ENCODE results near the gene LY6G5B. TPM values are rescaled to one million over a fixed set of nuclear protein-coding genes. Genes with fewer than 3 reads are reported as not detected.

The LY6G5B gene
- total RNA-seq, 4 donors from 2014 or later = 0.19 to 2.7 (median 0.60) TPM; not detected in 1

DNA sequence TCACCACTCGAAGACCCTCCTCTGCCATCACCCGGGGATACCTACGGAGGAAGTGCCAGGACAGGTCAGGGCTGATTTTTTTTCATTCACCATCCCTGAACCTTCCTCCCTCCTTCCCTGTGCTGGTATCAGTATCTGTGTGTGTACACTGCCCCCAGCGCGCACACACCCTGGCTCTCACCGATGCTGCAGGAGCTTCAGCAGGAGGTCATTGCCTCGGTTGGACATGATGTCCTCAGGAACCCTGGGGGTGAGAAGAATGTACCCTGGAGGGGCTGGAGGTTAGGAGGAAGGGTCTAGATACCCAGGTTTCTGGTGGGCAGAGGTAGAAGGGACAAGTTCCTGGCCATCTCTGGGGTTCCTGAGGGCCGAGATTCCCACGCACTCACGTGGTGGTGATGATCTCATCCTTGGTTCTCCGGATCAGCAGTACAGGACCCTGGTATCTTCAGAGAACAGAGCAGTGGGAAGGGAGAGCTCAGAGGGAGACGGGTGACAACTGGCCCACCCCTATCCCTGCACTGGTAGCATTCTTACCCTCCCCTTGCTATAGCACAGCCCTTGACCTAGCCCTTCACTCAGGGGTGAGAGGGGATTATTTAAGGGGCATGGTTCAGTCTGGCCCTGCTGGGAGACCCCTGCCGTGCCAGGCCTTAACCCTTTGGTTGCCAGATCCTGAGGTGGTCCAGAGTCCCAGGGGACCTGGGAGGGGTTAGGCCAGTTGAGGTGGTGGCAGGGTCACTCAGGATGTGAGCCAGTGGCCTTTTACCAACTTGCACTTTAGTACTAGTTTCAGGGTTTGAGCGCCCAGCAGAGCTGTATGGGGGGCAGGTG is 18.3 kb downstream of the LY6G5B start:
- no peak for ATAC-seq
- intact Hi-C loops (cut with DNase I; ENCODE audit: low total_unique reads) = no loop called here
- in situ Hi-C loops (cut with MboI; ENCODE audit: low sequenced_read_pairs in 4 of 4) = loop anchor here in 2 of 4 donors (5.0 to 25.0 kb wide), 3 partner anchors 84 to 274 kb away; partner anchors contain the start of genes DXO (in 1 of the 2), NELFE (in 1 of the 2) and SKIC2 (in 1 of the 2)
- H3K4me1 ChIP-seq = no peaks in the 10 kb centered on the region
- H3K27ac ChIP-seq = no peak overlapping the region
- H3K4me3 ChIP-seq = no peak overlapping the region
- TF ChIP-seq, protein P1, sequence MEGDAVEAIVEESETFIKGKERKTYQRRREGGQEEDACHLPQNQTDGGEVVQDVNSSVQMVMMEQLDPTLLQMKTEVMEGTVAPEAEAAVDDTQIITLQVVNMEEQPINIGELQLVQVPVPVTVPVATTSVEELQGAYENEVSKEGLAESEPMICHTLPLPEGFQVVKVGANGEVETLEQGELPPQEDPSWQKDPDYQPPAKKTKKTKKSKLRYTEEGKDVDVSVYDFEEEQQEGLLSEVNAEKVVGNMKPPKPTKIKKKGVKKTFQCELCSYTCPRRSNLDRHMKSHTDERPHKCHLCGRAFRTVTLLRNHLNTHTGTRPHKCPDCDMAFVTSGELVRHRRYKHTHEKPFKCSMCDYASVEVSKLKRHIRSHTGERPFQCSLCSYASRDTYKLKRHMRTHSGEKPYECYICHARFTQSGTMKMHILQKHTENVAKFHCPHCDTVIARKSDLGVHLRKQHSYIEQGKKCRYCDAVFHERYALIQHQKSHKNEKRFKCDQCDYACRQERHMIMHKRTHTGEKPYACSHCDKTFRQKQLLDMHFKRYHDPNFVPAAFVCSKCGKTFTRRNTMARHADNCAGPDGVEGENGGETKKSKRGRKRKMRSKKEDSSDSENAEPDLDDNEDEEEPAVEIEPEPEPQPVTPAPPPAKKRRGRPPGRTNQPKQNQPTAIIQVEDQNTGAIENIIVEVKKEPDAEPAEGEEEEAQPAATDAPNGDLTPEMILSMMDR (IDR thresholded peaks at IDR 0.05 in 4 of 5, conservative IDR thresholded peaks at IDR 0.05 in 1 of 5) = no peak
- no peak for TF ChIP-seq POLR2A (IDR thresholded peaks at IDR 0.05)
- peaks cover 0 to 83% of the 10 kb centered on the region in 2 donors for H3K36me3 ChIP-seq
- DNase-seq = no peak
- H3K27me3 ChIP-seq = no peaks in the 10 kb centered on the region
- H3K9me3 ChIP-seq = no peaks in the 10 kb centered on the region

DNA sequence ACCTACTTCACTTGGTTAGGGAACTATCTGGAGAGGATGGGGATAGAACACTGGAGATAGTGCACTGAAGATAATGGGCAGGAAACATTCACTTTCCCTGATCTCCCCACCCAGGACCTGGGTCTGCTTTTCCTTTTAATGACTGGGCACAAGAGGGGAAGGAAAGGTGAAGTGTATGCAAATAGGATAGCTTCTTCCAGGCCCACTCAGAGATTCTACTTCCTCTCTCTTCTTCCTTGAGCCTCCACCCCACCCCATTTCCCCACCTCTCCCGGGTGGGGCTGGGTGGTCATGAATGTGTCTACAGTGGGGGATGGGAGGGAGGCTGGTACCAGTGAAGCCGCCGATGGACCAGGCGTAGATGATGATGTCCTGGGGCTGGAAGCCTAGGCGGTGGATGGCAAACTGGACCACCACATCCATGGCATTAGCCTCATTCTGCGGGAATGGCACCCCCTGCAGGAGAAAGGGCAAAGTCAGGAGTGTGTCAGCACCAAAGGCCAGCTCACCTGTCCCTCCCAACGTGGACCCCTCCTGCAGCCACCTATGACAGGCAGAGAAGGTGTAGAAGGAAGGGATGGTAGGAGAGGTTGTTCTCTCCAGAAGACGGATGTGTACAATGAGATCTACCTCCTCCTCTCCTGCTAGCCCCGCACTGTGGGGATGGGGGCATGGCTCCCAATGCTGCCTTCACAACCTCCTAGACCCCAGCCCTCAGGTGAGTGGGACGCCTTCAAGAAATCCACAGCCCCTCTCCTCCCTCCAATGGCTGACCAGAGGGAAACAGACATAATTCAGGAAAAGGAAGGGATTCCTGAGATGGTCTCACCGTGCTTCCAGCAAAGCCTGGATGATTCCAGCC is 19.7 kb downstream of the LY6G5B start:
- in situ Hi-C loops (cut with MboI; ENCODE audit: low sequenced_read_pairs in 4 of 4) = loop anchor here in 2 of 4 donors (5.0 to 25.0 kb wide), 3 partner anchors 83 to 273 kb away; partner anchors contain the start of genes DXO (in 1 of the 2), NELFE (in 1 of the 2) and SKIC2 (in 1 of the 2)
- no peak for DNase-seq

DNA sequence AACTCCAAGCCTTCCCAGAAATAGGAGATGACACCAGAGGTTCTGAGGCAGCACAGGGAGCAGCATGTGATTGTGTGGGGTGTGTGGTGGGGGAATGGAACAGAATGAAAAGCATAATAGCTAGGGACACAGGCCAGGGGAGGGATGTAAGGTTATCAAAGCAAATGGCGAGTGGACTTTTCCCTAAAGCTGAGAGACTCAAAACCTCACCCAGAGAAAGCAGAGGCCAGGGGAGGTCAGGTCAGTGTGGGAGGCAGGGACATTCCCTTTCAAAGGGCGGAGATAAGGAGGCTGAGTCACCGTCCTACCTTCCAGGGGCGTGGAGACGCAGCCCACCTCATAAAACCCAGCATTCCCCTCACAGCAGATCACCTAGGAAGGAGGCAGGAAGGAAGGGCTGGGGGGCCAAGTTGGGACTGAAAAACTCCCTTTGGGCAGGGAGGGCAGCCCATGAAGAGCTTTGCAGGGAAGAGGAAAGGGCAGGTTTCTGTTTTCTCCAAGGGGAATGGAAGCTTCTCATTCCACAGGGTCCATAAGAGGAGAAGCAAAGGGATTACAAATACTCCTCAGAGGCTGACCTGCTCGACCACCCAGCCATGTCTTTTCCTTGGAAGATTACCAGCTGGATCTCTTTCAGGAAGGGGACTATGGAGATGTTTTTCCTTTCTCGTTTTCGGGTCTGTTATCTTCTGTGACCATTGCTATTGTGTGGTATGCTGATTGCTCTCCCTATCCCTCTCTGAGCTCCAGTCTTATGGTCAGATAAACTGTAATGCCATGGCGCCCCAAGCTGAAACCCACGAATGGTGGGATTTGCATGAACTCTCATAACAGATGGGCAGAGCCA is 20.7 kb downstream of the LY6G5B start:
- TF ChIP-seq POLR2A (IDR thresholded peaks at IDR 0.05) = no peak
- TF ChIP-seq, protein P1 (IDR thresholded peaks at IDR 0.05 in 4 of 5, conservative IDR thresholded peaks at IDR 0.05 in 1 of 5) = no peak
- Histone ChIP-seq H3K9me3 (no peaks in the 10 kb centered on the region), H3K4me1 (no peaks in the 10 kb centered on the region), H3K27ac (no peak overlapping the region), H3K4me3 (no peak overlapping the region), H3K27me3 (no peaks in the 10 kb centered on the region), H3K36me3 (peaks cover 0 to 98% of the 10 kb centered on the region in 2 donors)
- ATAC-seq (no peak), DNase-seq (no peak)
- in situ Hi-C loops (cut with MboI; ENCODE audit: low sequenced_read_pairs in 4 of 4) = loop anchor here in 1 of 4 donors (25.0 kb wide), 1 partner anchor 272 kb away; the partner anchor contains the start of genes DXO, NELFE and SKIC2
- intact Hi-C loops (cut with DNase I; ENCODE audit: low total_unique reads) = no loop called here

More for the DNA sequence above, 19.7 kb downstream of the LY6G5B start:
- Histone ChIP-seq H3K36me3 (peaks cover 0 to 94% of the 10 kb centered on the region in 2 donors), H3K4me3 (no peak overlapping the region), H3K27ac (no peak overlapping the region), H3K9me3 (no peaks in the 10 kb centered on the region), H3K27me3 (no peaks in the 10 kb centered on the region), H3K4me1 (no peaks in the 10 kb centered on the region)
- no peak for TF ChIP-seq POLR2A (IDR thresholded peaks at IDR 0.05)
- TF ChIP-seq, protein P1 (IDR thresholded peaks at IDR 0.05 in 4 of 5, conservative IDR thresholded peaks at IDR 0.05 in 1 of 5) = no peak
- intact Hi-C loops (cut with DNase I; ENCODE audit: low total_unique reads) = no loop called here
- ATAC-seq = no peak

DNA sequence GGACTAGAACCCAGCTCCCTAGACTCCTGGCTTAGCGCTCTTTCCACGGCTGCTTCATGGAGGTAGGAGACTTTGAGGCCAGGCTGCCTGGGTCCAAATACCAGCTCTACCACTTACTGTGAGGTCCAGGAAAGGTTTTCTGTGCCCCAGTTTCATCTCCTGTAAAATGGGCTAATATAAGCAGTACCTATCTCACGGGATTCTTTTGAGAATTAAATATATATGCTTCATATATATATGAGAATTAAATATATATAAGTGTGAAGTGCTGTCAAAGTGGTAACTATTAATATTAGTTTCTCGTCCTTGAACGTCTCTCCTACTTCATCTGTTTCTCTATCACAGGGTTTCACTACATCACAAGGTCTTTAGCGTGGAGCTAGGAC is 21.3 kb downstream of the LY6G5B start:
- no peak overlapping the region for H3K4me3 ChIP-seq
- TF ChIP-seq POLR2A (IDR thresholded peaks at IDR 0.05) = no peak
- intact Hi-C loops (cut with DNase I; ENCODE audit: low total_unique reads) (no loop called here), in situ Hi-C loops (cut with MboI; ENCODE audit: low sequenced_read_pairs in 4 of 4) (loop anchor here in 1 of 4 donors (25.0 kb wide), 1 partner anchor 271 kb away; the partner anchor contains the start of genes DXO, NELFE and SKIC2)
- no peaks in the 10 kb centered on the region for H3K9me3 ChIP-seq
- H3K27me3 ChIP-seq = no peaks in the 10 kb centered on the region
- H3K27ac ChIP-seq = no peak overlapping the region
- no peaks in the 10 kb centered on the region for H3K4me1 ChIP-seq
- H3K36me3 ChIP-seq = peaks cover 0 to 100% of the 10 kb centered on the region in 2 donors
- DNase-seq (no peak), ATAC-seq (no peak)

All from gastrocnemius medialis (tissue), 4 donors.